ENCODE results near the gene USP40. TPM values are rescaled to one million over a fixed set of nuclear protein-coding genes. Genes with fewer than 3 reads are reported as not detected.

Gene USP40
- total RNA-seq, 2 experiments from 2014 or later = 0.51 to 1.7 TPM

GRCh38 chr2:233572468-233572867 lies 5.9 kb upstream of the USP40 start:
- Histone ChIP-seq H3K4me2 (ENCODE audit: low read length) (no peak overlapping the region), H3K36me3 (ENCODE audit: insufficient read depth, low read length) (no peaks in the 10 kb centered on the region), H4K20me1 (ENCODE audit: insufficient read depth, low read length) (no peaks in the 10 kb centered on the region), H3K79me2 (ENCODE audit: insufficient read depth, low read depth, low read length) (no peaks in the 10 kb centered on the region), H3K9me2 (ENCODE audit: insufficient read depth, low read length) (no peaks in the 10 kb centered on the region), H3K9me3 (ENCODE audit: low read length) (no peaks in the 10 kb centered on the region), H3K4me1 (ENCODE audit: insufficient read depth, low read length, poor library complexity, severe bottlenecking) (no peaks in the 10 kb centered on the region), H3K27ac (ENCODE audit: low read depth, low read length, poor library complexity, severe bottlenecking) (no peak overlapping the region), H3K4me3 (ENCODE audit: low read depth, low read length, poor library complexity, severe bottlenecking) (no peak overlapping the region), H2AFZ (ENCODE audit: low read length) (no peak overlapping the region)
- ChIA-PET CTCF (ENCODE audit: unreplicated experiment) (no interaction called here), POLR2A (no interaction called here)
- DNase-seq (ENCODE audit: low spot score) = no peak
- TF ChIP-seq CTCF (conservative IDR thresholded peaks at IDR 0.05; ENCODE audit: low read length) (no peak), EZH2phosphoT487 (IDR thresholded peaks at IDR 0.05; ENCODE audit: borderline replicate concordance, low read depth, low read length) (no peak)
- no TSS peak for BruUV-seq (replicated peaks)
- intact Hi-C loops (cut with micrococcal nuclease; ENCODE audit: unreplicated experiment) = no loop called here

- Histone ChIP-seq H4K20me1 (ENCODE audit: insufficient read depth, low read length) (no peaks in the 10 kb centered on the region), H3K9me2 (ENCODE audit: insufficient read depth, low read length) (no peaks in the 10 kb centered on the region), H3K36me3 (ENCODE audit: insufficient read depth, low read length) (no peaks in the 10 kb centered on the region), H3K4me2 (ENCODE audit: low read length) (no peak overlapping the region), H3K27ac (ENCODE audit: low read depth, low read length, poor library complexity, severe bottlenecking) (no peak overlapping the region), H3K4me1 (ENCODE audit: insufficient read depth, low read length, poor library complexity, severe bottlenecking) (no peaks in the 10 kb centered on the region), H3K4me3 (ENCODE audit: low read depth, low read length, poor library complexity, severe bottlenecking) (no peak overlapping the region), H3K9me3 (ENCODE audit: low read length) (no peaks in the 10 kb centered on the region), H2AFZ (ENCODE audit: low read length) (no peak overlapping the region), H3K79me2 (ENCODE audit: insufficient read depth, low read depth, low read length) (no peaks in the 10 kb centered on the region)
- POLR2A ChIA-PET = no interaction called here
- no peak for TF ChIP-seq EZH2phosphoT487 (IDR thresholded peaks at IDR 0.05; ENCODE audit: borderline replicate concordance, low read depth, low read length)
- no peak for TF ChIP-seq CTCF (conservative IDR thresholded peaks at IDR 0.05; ENCODE audit: low read length)
- CTCF ChIA-PET (ENCODE audit: unreplicated experiment) = no interaction called here
- intact Hi-C loops (cut with micrococcal nuclease; ENCODE audit: unreplicated experiment) = no loop called here
- no peak for DNase-seq (ENCODE audit: low spot score)
- BruUV-seq (replicated peaks) = no TSS peak
These were observed 4.9 kb upstream of the USP40 start for GRCh38 chr2:233571462-233571861.

GRCh38 chr2:233571001-233571400 lies 4.4 kb upstream of the USP40 start:
- CTCF ChIA-PET (ENCODE audit: unreplicated experiment) = no interaction called here
- no TSS peak for BruUV-seq (replicated peaks)

More at GRCh38 chr2:233571001-233571400, 4.4 kb upstream of the USP40 start:
- Histone ChIP-seq H3K36me3 (ENCODE audit: insufficient read depth, low read length) (no peaks in the 10 kb centered on the region), H3K27ac (ENCODE audit: low read depth, low read length, poor library complexity, severe bottlenecking) (no peak overlapping the region), H3K9me3 (ENCODE audit: low read length) (no peaks in the 10 kb centered on the region), H3K9me2 (ENCODE audit: insufficient read depth, low read length) (no peaks in the 10 kb centered on the region), H3K79me2 (ENCODE audit: insufficient read depth, low read depth, low read length) (no peaks in the 10 kb centered on the region), H3K4me1 (ENCODE audit: insufficient read depth, low read length, poor library complexity, severe bottlenecking) (no peaks in the 10 kb centered on the region), H3K4me3 (ENCODE audit: low read depth, low read length, poor library complexity, severe bottlenecking) (no peak overlapping the region), H4K20me1 (ENCODE audit: insufficient read depth, low read length) (no peaks in the 10 kb centered on the region), H2AFZ (ENCODE audit: low read length) (no peak overlapping the region), H3K4me2 (ENCODE audit: low read length) (no peak overlapping the region)
- POLR2A ChIA-PET = no interaction called here
- intact Hi-C loops (cut with micrococcal nuclease; ENCODE audit: unreplicated experiment) = no loop called here
- no peak for DNase-seq (ENCODE audit: low spot score)
- TF ChIP-seq EZH2phosphoT487 (IDR thresholded peaks at IDR 0.05; ENCODE audit: borderline replicate concordance, low read depth, low read length) (no peak), CTCF (conservative IDR thresholded peaks at IDR 0.05; ENCODE audit: low read length) (no peak)
